DMS79 treated with DMSO at 0.1 percent for 48 hours (cell line): ENCODE results near the gene PSMD14.

Source experiments
- DNase-seq: peaks from one replicate; lab custom pipeline; 2025; lab: John Stamatoyannopoulos, UW

PSMD14 gene

GRCh38 chr2:161419638-161420190 is 111.5 kb downstream of the PSMD14 start:
- no peak for DNase-seq

DNA sequence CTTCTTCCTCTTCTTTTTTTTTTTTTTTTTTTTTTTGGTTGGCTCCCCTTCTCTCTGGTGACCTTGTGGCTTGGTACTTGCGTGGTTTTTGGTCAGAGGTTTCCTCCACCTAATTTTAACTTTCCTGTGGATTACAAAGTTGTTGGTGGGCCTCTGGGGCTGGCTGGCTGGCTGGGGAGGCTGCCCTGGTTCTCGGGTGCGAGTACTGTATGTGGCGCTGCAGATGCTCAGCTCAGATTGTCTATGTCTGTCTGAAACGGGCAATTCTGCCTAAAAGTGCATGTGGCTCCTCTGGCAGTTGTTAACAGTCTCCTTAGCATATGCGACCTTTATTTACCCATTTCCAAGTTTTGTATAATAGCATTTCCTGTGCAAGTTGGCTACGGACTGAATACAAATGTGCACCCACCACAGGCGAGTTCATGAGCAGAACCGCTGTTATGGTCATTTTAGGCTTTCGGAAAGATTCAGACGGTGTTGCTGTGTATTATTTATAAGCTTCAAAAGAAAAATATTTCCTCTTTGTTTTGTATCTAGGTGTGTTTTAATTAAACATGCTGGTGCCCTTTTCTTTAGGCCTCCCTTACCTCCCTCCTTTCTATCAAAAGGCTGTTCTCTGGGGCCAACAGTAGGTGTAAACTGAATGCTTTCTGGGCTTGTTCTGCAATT is 112.3 kb downstream of the PSMD14 start:
- DNase-seq = no peak

DNA sequence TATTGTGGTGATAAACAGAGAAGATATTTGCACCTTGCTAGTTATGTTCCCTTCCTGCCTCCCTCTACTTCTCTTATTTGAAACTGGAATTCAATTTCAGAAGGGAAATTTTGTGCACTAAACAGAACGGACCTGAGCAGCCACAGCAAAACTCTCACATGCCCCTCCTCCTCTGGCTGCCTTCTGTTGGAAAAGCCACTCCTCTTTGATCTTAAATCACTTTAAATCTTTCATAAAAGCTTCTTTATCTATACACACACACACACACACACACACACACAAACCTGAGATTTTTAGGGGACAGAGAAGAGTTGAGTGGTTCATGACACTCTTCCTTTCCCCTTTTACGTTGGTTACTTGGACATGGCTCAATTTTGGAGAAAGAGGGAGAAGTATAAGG is 113.5 kb downstream of the PSMD14 start:
- no peak for DNase-seq

GRCh38 chr2:161422816-161423403 is 114.7 kb downstream of the PSMD14 start:
- no peak for DNase-seq

- no peak for DNase-seq
Observed at GRCh38 chr2:161423421-161424393, 115.5 kb downstream of the PSMD14 start.

DNA sequence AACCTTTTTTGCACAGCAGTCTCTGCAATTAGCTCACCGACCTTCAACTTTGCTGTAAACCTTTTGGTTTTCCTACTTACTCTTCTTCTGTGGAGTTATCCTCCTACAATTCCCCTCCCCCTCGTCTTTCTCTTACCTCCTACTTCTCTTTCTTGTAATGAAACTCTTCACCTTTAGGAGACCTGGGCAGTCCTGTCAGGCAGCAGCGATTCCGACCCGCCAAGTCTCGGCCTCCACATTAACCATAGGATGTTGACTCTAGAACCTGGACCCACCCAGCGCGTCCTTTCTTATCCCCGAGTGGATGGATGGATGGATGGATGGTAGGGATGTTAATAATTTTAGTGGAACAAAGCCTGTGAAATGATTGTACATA is 116.2 kb downstream of the PSMD14 start:
- no peak for DNase-seq

DNA sequence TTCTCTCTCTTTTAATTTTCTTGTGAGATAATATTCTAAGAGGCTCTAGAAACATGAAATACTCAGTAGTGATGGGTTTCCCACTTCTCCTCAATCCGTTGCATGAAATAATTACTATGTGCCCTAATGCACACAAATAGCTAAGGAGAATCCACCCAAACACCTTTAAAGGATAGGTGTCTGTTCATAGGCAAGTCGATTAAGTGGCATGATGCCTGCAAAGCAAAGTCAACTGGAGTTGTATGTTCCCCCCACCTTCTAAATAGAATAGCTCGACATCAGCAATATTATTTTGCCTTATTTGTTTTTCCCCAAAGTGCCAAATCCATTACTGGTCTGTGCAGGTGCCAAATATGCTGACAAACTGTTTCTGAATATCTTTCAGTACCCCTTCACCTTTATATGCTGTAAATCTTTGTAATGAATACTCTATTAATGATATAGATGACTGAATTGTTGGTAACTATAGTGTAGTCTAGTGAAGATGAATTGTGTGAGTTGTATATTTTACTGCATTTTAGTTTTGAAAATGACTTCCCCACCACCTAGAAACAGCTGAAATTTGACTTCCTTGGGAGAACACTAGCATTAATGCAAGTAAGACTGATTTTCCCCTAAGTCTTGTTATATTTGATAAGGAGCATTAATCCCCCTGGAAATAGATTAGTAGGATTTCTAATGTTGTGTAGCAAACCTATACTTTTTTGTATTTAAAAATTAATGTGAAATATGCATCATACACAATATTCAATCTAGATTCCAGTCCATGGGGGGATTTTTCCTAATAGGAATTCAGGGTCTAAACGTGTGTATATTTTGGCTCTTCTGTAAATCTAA is 116.9 kb downstream of the PSMD14 start:
- DNase-seq = no peak

DNA sequence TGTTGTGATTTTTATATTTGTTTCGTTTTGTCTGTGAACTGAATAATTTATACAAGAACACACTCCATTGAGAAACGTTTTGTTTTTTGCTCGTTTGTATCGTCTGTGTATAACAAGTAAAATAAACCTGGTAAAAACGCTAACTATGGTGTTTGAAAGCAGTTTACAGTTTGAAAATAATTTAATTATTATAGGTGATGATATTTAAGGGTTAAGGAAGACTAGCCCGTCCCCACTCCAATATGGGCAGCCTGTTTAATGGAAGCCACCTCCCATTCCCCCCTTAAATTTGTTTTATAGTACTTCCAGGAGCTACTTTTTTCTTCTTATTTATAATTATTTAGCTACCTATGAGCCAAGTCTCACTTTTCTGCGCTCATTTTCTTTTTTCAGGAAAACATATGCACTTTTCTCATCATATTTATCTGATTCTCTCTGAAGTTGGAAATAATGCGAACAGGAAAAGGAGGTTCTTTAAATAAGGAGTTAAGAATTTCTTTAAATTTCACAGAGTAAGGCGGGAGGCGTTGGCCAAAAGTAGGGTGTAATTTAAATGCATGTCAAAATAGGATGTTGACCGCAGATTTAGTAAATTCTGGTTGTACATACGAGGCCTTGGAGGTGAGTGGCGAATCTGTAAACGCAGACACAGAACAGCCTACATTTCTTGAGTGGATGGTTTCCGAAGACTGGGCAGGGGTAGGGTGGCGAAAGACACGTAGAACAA is 117.7 kb downstream of the PSMD14 start:
- no peak for DNase-seq

GRCh38 chr2:161426455-161426921 is 118.3 kb downstream of the PSMD14 start:
- no peak for DNase-seq

- no peak for DNase-seq
Observed at GRCh38 chr2:161426922-161427663, 118.9 kb downstream of the PSMD14 start.

DNA sequence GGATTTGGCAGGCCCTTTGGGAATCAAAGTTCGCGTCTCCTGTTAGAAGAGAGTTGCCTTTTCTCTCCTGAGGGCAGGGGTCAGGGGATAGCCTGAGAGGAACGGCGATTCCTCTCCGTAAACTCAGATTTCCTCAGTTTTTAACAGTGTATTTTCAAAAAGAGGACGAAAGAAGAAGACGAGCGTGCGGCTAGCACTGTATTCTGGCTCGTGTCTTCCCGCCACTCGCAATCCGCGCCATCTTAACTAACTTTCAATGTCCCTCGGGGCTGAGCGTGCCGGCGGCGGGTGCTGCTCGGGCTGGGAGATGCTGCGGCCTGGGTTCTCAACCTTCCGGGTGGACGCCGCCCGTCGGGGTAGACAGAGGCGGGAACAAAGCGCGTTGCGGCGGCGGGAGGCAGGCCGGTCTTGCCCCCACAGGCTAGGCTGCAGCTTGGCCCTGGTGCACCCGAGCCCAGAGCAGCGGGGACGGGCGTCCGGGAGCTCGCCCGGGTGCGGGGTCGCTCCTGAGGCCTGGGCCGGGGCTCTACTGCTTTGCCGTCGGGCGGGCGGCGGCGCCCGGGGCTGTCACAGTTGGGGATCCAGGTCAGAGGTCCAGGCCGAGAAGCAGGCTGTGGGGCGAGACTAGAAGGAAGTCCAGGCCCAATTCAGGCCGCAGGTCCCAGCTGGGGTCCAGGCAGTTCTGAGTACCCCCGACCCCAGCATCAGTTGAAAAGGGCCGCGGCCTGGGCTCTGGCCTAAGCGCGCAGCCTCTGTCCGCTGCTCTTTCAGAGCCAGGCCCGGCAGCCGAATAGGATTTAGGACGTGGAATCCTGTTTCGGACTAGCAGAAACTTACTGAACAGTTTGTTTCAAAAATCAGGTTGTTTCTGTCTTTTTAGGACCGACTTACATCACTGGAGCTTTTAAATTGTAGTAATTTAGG is 119.7 kb downstream of the PSMD14 start:
- no peak for DNase-seq

- DNase-seq = no peak
Observed at GRCh38 chr2:161430386-161430785, 122.2 kb downstream of the PSMD14 start.

DNA sequence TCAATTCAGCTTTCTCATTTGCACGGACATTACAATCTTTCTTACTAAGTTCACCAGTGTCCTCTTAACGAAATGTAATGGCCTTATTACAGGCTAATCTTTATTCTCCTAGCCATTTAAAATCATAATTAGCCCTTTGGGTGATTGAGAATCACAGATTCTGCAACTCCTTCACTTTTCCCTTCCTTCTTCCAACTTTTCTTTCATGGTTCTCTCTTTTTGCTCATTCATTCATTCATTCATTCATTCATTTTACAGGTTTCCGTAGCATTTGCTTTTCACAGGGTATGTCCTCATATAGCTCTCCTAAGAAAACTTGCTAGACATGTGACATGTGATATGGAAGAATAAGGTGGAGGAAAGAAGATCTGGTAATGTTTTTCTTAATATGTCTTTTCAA is 123.9 kb downstream of the PSMD14 start:
- no peak for DNase-seq

DNA sequence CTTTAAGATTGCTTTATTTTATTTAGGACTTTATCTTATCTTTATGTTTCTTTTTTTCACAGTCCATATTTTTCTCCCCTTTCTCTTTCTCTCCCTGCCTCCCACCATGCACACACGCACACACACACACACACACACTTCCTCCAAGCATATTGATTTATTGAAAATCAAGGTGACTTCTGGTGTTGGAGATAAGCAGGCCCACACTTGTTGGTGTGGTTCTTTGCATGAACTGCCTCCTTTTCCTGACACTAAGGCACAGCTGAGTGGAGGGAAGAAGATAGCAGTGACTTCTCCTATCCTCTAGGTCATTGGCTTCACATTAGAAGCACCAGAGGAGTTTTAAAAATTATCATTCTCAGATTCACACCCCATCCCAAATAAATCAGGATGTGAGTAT is 125.9 kb downstream of the PSMD14 start:
- no peak for DNase-seq

GRCh38 chr2:161436411-161436810 is 128.2 kb downstream of the PSMD14 start:
- no peak for DNase-seq

DNA sequence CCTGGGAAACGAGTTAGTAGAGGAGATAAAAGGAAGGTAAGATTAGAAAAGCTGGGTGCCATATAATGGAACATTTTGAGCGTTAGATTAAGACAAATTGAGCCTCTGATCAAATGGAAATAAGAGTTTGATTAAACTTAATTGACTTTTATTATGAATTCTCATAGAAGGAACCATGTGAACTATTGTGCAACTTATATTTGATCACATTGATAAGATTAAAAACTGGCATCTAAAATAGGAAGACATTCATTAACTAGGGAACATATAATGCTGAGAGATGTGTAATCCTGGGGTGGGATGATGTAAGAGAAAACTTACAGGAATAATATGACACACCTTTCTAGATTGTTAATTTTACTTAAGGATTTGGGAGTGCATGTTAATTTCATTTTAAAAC is 130.4 kb downstream of the PSMD14 start:
- DNase-seq = no peak

DNA sequence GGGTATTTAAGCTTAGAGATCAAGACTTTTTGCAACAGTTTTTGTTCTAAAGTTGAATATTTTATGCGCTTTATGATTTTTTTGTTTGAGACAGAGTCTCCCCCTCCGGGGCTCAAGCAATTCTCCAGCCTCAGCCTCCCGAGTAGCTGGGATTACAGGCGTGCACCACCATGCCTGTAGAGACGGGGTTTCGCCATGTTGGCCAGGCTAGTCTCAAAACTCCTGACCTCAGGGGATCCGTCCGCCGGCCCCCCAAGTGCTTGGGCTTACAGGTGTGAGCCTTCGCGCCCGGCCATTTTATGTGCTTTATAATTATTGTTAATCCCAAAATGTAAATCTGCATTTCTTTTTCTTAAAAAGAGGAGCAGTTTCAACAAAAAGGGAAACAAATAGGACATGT is 136.9 kb downstream of the PSMD14 start:
- no peak for DNase-seq

DNA sequence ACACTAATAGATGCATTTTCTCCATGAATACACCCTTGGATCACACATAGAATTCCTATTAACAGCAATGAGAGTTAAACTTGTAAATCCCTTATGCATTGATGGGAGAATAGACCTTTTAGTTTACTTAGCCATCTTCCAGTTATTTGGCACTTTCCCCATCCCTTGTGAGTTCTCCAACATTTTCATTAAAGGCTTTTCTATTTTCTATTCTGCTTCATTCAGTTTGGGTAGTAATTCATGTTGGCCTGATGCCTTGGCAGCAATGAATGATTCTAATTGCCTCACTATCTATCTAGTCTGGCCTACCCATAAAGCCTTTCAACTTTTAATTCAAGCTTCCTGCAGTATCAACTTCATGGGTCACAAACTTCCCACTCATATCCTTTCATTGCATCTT is 140.2 kb downstream of the PSMD14 start:
- DNase-seq = no peak
